T-helper 2 cell treated with Interferon-gamma antibody and Interleukin-4, amounts not matched to agents 100 ng/mL and 5 ng/mL, for 36 hours (primary cell): ENCODE data around the gene PHKB. TPM values are rescaled to one million over a fixed set of nuclear protein-coding genes. Genes with fewer than 3 reads are reported as not detected.

ENCODE experiments used
- intact Hi-C: fragments of 100-400 bp; cut with micrococcal nuclease; formaldehyde crosslinking; loops from one replicate; pipeline ENCODE4 v1.15.1; 2023
- total RNA-seq: library from RNA; stranded (reverse); gene quantifications from 2 replicates; pipeline ENCODE4 v1.2.3, GENCODE V29; 2022

Gene PHKB
- total RNA-seq, 1 donor from 2014 or later, result 42.7 TPM

GRCh38 chr16:47724115-47724785, 263.1 kb downstream of the PHKB start:
- intact Hi-C loops, result no loop called here

- intact Hi-C loops, result no loop called here
Observed at GRCh38 chr16:47725188-47725695, 264.1 kb downstream of the PHKB start.

DNA sequence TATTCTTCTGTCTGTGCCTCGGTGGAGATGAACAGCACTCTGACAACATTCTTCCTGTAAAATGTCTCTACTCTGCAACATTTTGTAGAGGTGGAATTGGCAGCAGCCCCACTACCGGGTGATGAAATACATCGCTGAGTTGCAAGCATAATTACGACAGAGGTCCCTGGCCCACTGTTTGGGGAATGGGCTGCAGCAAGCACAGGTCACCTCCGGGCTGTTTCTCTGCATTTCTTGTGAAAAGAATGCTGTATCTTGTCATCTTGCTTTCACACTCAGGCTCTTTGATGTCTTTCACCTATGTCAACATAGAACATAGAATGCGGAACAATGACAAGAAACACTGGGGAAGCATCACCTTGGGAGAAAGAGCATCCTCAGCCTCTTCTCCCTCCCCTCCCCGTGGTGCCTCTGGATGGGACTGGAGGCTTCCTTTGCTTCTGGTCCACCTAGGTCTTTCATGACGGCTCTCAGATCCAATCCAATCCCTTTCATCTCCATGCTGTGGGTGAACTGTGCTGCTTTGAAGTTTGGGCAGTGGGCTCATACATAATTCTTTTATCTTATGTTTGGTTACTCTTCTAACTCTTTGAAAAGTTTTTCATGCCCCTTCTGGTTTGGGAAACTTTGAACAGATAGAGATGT, 265.0 kb downstream of the PHKB start:
- intact Hi-C loops, result no loop called here

GRCh38 chr16:47727131-47727530, 266.0 kb downstream of the PHKB start:
- intact Hi-C loops, result no loop called here

- intact Hi-C loops, result no loop called here
Observed at GRCh38 chr16:47728205-47728604, 267.1 kb downstream of the PHKB start.

GRCh38 chr16:47729701-47730100, 268.6 kb downstream of the PHKB start:
- intact Hi-C loops, result no loop called here

DNA sequence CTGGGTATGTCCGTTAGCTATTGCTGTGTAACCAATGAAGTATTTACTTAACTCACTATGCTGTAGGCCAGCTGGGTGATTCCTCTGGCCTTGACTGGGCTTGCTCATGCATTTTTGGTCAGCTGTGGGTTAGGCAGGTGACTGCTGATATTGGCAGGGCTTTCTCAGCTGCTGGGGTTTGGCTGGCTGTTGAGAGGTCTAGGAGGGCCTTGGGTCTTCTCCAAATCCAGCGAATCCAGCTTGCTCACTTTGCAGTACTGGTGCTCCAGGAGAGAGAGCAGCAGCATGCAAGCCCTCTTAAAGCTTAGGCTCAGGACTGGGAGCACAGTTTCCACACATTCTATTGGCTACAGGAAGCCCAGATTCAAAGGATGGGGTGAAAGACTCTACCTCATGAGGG, 270.1 kb downstream of the PHKB start:
- intact Hi-C loops, result no loop called here

DNA sequence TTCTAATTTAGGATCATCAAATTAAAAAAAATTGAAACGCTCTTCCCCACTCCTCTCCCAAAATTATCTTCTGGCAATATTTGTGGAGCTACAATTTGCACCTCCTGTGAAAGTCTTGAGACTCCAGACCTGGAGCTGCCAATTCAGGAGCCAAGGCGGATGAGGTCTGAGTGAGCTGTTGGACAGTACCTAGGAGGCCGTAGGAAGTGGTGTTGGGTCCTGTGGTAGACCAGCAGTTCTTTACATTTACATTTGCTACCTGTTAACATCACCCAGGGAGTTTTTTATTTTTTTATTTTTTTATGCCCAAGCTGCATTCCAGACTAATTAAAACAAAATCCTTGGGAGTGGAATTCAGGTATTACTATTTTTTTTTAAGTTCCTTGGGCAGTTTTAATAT, 271.0 kb downstream of the PHKB start:
- intact Hi-C loops, result no loop called here

- intact Hi-C loops, result no loop called here
Observed at GRCh38 chr16:47732523-47733111, 271.5 kb downstream of the PHKB start.

GRCh38 chr16:47734081-47734857, 273.1 kb downstream of the PHKB start:
- intact Hi-C loops, result no loop called here

DNA sequence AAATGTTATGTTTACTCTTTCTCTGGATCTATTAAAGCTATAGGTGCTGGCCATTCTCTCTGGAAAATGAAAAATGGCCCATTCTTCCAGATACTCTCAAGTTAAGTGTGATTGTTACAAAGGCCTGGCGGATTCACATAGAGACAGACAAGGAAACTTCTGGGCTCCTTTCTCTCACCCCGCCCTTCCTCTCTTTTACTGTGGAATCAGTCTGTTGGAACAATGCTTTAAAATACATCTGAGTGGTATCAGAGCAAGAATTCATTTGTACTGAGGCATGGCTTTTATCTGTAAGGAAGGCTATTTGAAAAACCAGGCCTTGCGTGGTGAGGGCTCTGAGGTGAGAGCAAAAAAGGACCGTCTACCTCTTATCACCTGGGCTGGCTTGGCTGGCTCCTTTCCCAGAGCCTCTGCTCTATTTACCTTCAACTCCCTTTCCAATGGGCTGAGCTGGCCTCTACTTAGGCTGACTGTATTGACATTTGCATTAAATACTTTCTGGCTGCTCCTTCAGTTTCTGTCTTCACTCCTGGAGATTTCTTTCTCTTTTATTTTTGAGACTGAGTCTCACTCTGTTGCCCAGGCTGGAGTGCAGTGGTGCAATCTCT, 274.0 kb downstream of the PHKB start:
- intact Hi-C loops, result no loop called here

GRCh38 chr16:47750371-47750770, 289.2 kb downstream of the PHKB start:
- intact Hi-C loops, result no loop called here

Other genes starting within 250 kb of the PHKB start
- 26.0 and 29.3 TPM in 2 replicates for gene ITFG1, start 268 bp upstream of the PHKB start, total RNA-seq